Osteocyte (in vitro differentiated cells): ENCODE results near the gene BICD1. TPM values are rescaled to one million over a fixed set of nuclear protein-coding genes. Genes with fewer than 3 reads are reported as not detected.
"Not testable (repeated sequence)": the region's sequence is repeated elsewhere in the genome, so short reads cannot be mapped to it uniquely, and the experiment has no call there.

Experiments
- DNase-seq: peaks from one replicate; pipeline ENCODE4 v3.0.0; 2021; ENCODE audit warnings: mixed read lengths; ENCODE audit not compliant: unreplicated experiment; ENCODE audit errors: extremely low spot score
- H3K27ac Mint-ChIP-seq: one replicate; pipeline ENCODE4 v1.8.0; 2021; ENCODE audit warnings: mild to moderate bottlenecking, mixed read lengths; ENCODE audit not compliant: unreplicated experiment
- H3K27me3 Mint-ChIP-seq: one replicate; pipeline ENCODE4 v1.8.0; 2021; ENCODE audit warnings: mixed read lengths; ENCODE audit not compliant: unreplicated experiment
- H3K36me3 Mint-ChIP-seq: one replicate; pipeline ENCODE4 v1.8.0; 2021; ENCODE audit warnings: mixed read lengths; ENCODE audit not compliant: unreplicated experiment
- H3K4me1 Mint-ChIP-seq: one replicate; pipeline ENCODE4 v1.8.0; 2021; ENCODE audit warnings: mixed read lengths; ENCODE audit not compliant: unreplicated experiment
- H3K4me3 Mint-ChIP-seq: one replicate; pipeline ENCODE4 v1.8.0; 2021; ENCODE audit warnings: mild to moderate bottlenecking, moderate library complexity, mixed read lengths; ENCODE audit not compliant: unreplicated experiment
- H3K9me3 Mint-ChIP-seq: one replicate; pipeline ENCODE4 v1.8.0; 2021; ENCODE audit warnings: mixed read lengths; ENCODE audit not compliant: unreplicated experiment
- total RNA-seq: library from RNA; stranded (reverse); gene quantifications from 2 replicates; pipeline ENCODE4 v1.2.1, GENCODE V29; 2021
- TF ChIP-seq, protein P1 (sequence below): fragments of 200-600 bp; sonication (generic); IDR thresholded peaks from 2 replicates; pipeline ENCODE4 v1.5.0; 2021; ENCODE audit warnings: antibody characterized with exemption, mild to moderate bottlenecking, moderate library complexity

BICD1 gene
- total RNA-seq, 1 donor from 2014 or later, result 47.6 TPM

DNA sequence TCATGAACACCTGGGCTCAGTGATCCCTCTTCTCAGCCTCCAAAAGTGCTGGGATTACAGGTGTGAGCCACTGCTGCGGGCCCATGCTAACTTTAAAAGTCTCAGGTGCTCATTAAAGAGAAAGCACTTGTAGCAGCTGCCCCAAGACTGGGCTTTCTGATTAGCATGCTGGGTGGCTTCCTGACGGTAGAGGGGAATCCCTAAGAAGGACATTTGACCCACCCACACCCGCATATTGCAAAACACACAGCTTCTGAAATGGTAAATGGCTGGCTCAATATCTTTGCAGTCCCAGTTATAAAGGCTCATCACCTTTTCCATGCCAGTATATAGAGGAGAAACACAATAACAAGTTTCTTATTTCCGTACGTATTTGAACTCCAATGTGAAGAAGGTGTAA lies 19.3 kb upstream of the BICD1 start:
- no peak for DNase-seq
- Mint-ChIP-seq H3K36me3 (no peaks in the 10 kb centered on the region), H3K4me1 (peaks cover 42% of the 10 kb centered on the region), H3K9me3 (no peaks in the 10 kb centered on the region), H3K27ac (no peak overlapping the region), H3K4me3 (no peak overlapping the region), H3K27me3 (no peaks in the 10 kb centered on the region)
- TF ChIP-seq, protein P1, sequence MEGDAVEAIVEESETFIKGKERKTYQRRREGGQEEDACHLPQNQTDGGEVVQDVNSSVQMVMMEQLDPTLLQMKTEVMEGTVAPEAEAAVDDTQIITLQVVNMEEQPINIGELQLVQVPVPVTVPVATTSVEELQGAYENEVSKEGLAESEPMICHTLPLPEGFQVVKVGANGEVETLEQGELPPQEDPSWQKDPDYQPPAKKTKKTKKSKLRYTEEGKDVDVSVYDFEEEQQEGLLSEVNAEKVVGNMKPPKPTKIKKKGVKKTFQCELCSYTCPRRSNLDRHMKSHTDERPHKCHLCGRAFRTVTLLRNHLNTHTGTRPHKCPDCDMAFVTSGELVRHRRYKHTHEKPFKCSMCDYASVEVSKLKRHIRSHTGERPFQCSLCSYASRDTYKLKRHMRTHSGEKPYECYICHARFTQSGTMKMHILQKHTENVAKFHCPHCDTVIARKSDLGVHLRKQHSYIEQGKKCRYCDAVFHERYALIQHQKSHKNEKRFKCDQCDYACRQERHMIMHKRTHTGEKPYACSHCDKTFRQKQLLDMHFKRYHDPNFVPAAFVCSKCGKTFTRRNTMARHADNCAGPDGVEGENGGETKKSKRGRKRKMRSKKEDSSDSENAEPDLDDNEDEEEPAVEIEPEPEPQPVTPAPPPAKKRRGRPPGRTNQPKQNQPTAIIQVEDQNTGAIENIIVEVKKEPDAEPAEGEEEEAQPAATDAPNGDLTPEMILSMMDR, result no peak

DNA sequence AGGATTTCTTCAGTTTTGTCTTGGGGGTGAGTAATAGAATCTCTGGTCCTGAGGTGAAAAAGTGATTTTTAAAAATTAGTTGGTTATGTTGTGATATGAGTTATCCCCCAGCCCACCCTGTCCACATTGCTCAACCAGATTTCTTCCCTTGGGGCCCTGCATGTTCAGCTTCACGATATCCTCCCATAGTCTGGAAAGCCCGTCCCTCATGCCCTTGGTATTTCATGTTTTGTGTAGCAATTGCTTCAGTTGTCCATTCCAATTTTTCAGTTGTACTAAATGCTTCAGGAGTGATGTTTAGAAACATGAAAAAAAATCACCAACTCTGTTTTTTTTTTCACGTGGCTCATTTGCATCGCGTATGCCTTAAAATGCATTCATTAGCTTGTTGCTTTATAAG lies 17.5 kb upstream of the BICD1 start:
- H3K4me1 Mint-ChIP-seq, result peaks cover 30% of the 10 kb centered on the region
- no peak for DNase-seq
- H3K27me3 Mint-ChIP-seq, result no peaks in the 10 kb centered on the region
- H3K9me3 Mint-ChIP-seq, result no peaks in the 10 kb centered on the region
- no peaks in the 10 kb centered on the region for H3K36me3 Mint-ChIP-seq
- TF ChIP-seq, protein P1, result no peak
- peak overlapping the region; percentile 80 for H3K27ac Mint-ChIP-seq
- no peak overlapping the region for H3K4me3 Mint-ChIP-seq

DNA sequence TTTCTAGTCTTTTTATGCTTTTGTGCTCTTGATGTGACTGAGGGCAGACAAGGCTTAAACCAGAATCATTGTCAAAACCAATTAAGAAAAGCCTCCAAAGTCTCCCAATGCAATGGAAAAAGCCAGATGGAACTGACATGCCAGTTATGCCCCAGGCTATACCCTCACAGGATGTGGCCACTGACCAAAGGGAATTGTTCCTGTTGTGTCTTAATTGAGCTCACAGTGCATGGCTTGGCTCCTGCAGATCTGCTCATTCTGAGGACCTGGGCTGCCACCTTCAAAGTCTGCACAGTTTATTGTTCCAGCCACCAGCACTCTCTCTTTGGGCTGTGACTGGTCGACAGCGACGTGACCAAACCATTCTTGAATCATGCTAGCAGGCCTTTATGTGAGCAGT lies 17.1 kb upstream of the BICD1 start:
- Mint-ChIP-seq H3K27ac (peak overlapping the region; percentile 80), H3K27me3 (no peaks in the 10 kb centered on the region), H3K4me3 (no peak overlapping the region), H3K9me3 (no peaks in the 10 kb centered on the region), H3K36me3 (no peaks in the 10 kb centered on the region), H3K4me1 (peaks cover 26% of the 10 kb centered on the region)
- TF ChIP-seq, protein P1, result no peak
- DNase-seq, result no peak

DNA sequence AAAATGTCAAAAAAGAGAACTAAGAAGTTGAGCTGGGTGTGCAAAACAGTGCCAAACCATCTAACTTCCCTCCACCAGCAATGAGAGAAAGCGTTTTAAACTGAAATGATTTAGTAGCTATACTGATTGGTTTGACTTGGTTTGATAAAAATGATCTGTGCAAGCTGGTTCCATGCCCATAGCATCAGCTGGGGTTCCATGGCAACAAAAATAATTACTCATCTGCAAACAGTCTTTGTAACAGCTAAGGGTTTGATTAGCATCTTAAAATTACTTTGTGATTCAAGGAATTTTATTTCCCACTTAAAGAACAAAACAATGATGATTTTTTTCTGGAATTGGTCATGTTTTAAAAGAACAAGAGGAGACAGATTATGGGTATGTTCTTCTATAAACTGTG lies 15.0 kb upstream of the BICD1 start:
- H3K4me3 Mint-ChIP-seq, result no peak overlapping the region
- TF ChIP-seq, protein P1, result no peak
- H3K9me3 Mint-ChIP-seq, result no peaks in the 10 kb centered on the region
- no peaks in the 10 kb centered on the region for H3K36me3 Mint-ChIP-seq
- no peak overlapping the region for H3K27ac Mint-ChIP-seq
- H3K27me3 Mint-ChIP-seq, result no peaks in the 10 kb centered on the region
- no peak for DNase-seq
- H3K4me1 Mint-ChIP-seq, result peaks cover 20% of the 10 kb centered on the region

DNA sequence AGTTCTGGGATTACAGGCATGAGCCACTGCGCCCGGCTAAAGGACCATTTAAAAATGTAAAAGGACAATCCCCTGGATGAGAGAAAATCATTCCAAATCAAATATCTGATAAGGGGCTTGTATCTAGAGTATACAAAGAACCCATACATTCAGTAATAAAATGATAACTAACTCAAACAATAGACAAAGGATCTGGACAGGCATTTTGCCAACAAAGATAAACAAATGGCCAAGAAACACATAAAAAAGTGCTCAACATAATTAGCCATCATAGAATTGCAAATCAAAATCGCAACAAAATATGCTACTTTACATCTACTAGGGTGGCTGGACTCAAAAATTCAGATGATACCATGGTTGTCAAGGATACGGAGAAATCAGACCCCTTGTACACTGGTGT lies 8.5 kb upstream of the BICD1 start:
- Mint-ChIP-seq H3K9me3 (no peaks in the 10 kb centered on the region), H3K36me3 (no peaks in the 10 kb centered on the region), H3K4me3 (no peak overlapping the region), H3K27ac (no peak overlapping the region), H3K27me3 (no peaks in the 10 kb centered on the region), H3K4me1 (peaks cover 5% of the 10 kb centered on the region)
- no peak for DNase-seq
- TF ChIP-seq, protein P1, result no peak

DNA sequence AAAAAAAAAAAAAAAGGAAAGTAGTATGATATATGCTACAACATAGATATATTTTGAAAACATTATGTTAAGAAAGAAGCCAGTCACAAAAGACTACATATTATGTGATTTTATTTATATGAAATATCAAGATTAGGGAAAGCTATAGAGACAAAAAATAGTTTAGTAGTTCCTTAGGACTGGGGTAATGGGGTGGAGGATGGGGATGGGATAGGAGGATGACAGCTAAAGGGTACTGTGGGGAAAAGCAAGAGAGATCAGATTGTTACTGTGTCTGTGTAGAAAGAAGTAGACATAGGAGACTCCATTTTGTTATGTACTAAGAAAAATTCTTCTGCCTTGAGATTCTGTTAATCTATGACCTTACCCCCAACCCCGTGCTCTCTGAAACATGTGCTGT lies 7.4 kb upstream of the BICD1 start:
- not testable (repeated sequence) for H3K4me3 Mint-ChIP-seq, DNase-seq, H3K36me3 Mint-ChIP-seq, H3K27me3 Mint-ChIP-seq, H3K9me3 Mint-ChIP-seq, H3K27ac Mint-ChIP-seq, H3K4me1 Mint-ChIP-seq
